HepG2 (cell line): ENCODE data around the gene ADH4. TPM values are rescaled to one million over a fixed set of nuclear protein-coding genes. Genes with fewer than 3 reads are reported as not detected.

Experiments
- ADNP ChIP-seq: sonication (generic); formaldehyde crosslinking; IDR thresholded peaks from 2 replicates; pipeline ENCODE4 v1.4.0; 2020; ENCODE audit warnings: missing genetic modification reagents
- GLMP ChIP-seq: sonication (generic); formaldehyde crosslinking; IDR thresholded peaks from 2 replicates; pipeline ENCODE4 v1.9.0; 2021; ENCODE audit warnings: missing genetic modification reagents, mild to moderate bottlenecking, borderline replicate concordance
- MIXL1 ChIP-seq: IDR thresholded peaks from 2 replicates; pipeline ENCODE4 v1.6.1; 2016
- POLR2AphosphoS5 ChIP-seq: IDR thresholded peaks from 2 replicates; pipeline ENCODE4 v1.6.1; 2012; ENCODE audit warnings: low read depth, low read length
- SMARCE1 ChIP-seq: fragments of 450-650 bp; IDR thresholded peaks from 2 replicates; pipeline ENCODE4 v1.6.1; 2017; ENCODE audit warnings: borderline replicate concordance
- TEAD3 ChIP-seq: optimal IDR thresholded peaks from 2 replicates; pipeline ENCODE3; 2016; ENCODE audit warnings: borderline replicate concordance
- TFDP2 ChIP-seq: sonication (generic); formaldehyde crosslinking; IDR thresholded peaks from 2 replicates; pipeline ENCODE4 v1.4.0; 2020; ENCODE audit warnings: missing genetic modification reagents
- TP53 ChIP-seq: sonication (generic); formaldehyde crosslinking; conservative IDR thresholded peaks from 2 replicates; pipeline ENCODE4 v1.4.0; 2020; ENCODE audit warnings: missing genetic modification reagents
- YY1 ChIP-seq: IDR thresholded peaks from 2 replicates; pipeline ENCODE4 v1.6.1; 2011; ENCODE audit warnings: low read length, low read depth, moderate library complexity, mild to moderate bottlenecking; ENCODE audit not compliant: insufficient read depth, insufficient replicate concordance
- ZBTB3 ChIP-seq: sonication (generic); formaldehyde crosslinking; IDR thresholded peaks from 2 replicates; pipeline ENCODE4 v1.4.0; 2020; ENCODE audit warnings: low read depth, mild to moderate bottlenecking, moderate library complexity, missing genetic modification reagents, borderline replicate concordance
- ZNF326 ChIP-seq: sonication (generic); formaldehyde crosslinking; IDR thresholded peaks from 2 replicates; pipeline ENCODE4 v1.4.0; 2020; ENCODE audit warnings: missing genetic modification reagents, borderline replicate concordance
- ZNF691 ChIP-seq: sonication (generic); formaldehyde crosslinking; IDR thresholded peaks from 2 replicates; pipeline ENCODE4 v1.4.0; 2020; ENCODE audit warnings: missing genetic modification reagents, low read depth, mild to moderate bottlenecking, borderline replicate concordance
- ZNF773 ChIP-seq: sonication (generic); formaldehyde crosslinking; IDR thresholded peaks from 2 replicates; pipeline ENCODE4 v1.4.0; 2020; ENCODE audit warnings: missing genetic modification reagents, borderline replicate concordance
- ZNF792 ChIP-seq: IDR thresholded peaks from 2 replicates; pipeline ENCODE4 v1.6.1; 2016
- polyA plus RNA-seq, 8 experiments: library from polyadenylated mRNA; depleted of rRNA in 3 of 8; stranded (reverse) in 7 of 8; unstranded in 1 of 8; fragments of >200 nt; fragmentation: Illumina TruSeq in 4 of 8; extraction: Trizol in 4 of 8; gene quantifications; 2 replicates each; pipeline versions ENCODE4 v1.2.1 to v1.2.3, GENCODE V29; 2011 to 2016; ENCODE audit warnings: low read depth in 4 of 8, missing spikeins in 1 of 8, mixed read lengths in 1 of 8; ENCODE audit not compliant: insufficient read depth in 1 of 8
- total RNA-seq, 5 experiments: library from RNA; depleted of rRNA; stranded (reverse); fragments of >200 nt; fragmentation: Illumina TruSeq; extraction: Trizol; gene quantifications; 2 replicates each; pipeline ENCODE4 v1.2.3, GENCODE V29; 2016; ENCODE audit warnings: low read depth in 1 of 5

The ADH4 gene
- total and polyA plus RNA-seq, 2 of the 13 experiments (the other 11 are each of a cell fraction or from before 2014, with no cell fraction given), result 24.3 to 31.1 TPM

GRCh38 chr4:99157478-99157935 lies 13.4 kb upstream of the ADH4 start (continued):
- peak; percentile 100 for TF ChIP-seq MIXL1 (CRISPR knock-in tag)
- no peak for TF ChIP-seq GLMP (CRISPR knock-in tag)
- no peak for TF ChIP-seq YY1
- TF ChIP-seq ZNF773 (CRISPR knock-in tag), result no peak
- TF ChIP-seq TFDP2 (CRISPR knock-in tag), result 0 out of 2 replicates have a peak, but pooled peaks have one; percentile 20
- TF ChIP-seq SMARCE1, result peak; percentile 90
- TF ChIP-seq ZNF326 (CRISPR knock-in tag), result no peak
- TF ChIP-seq TEAD3 (CRISPR knock-in tag), result peak; percentile 85
- no peak for TF ChIP-seq ZNF691 (CRISPR knock-in tag)
- TF ChIP-seq ZNF792 (CRISPR knock-in tag), result peak; percentile 54; the same call in 1 of the 2 replicates
- TF ChIP-seq ZBTB3 (CRISPR knock-in tag), result no peak
- TF ChIP-seq POLR2AphosphoS5, result no peak
- TF ChIP-seq TP53 (CRISPR knock-in tag), result 0 out of 2 replicates have a peak, but pooled peaks have one; percentile 46
- TF ChIP-seq ADNP (CRISPR knock-in tag), result no peak
